ENCODE measurements around the gene RIT1.

RIT1 gene

DNA sequence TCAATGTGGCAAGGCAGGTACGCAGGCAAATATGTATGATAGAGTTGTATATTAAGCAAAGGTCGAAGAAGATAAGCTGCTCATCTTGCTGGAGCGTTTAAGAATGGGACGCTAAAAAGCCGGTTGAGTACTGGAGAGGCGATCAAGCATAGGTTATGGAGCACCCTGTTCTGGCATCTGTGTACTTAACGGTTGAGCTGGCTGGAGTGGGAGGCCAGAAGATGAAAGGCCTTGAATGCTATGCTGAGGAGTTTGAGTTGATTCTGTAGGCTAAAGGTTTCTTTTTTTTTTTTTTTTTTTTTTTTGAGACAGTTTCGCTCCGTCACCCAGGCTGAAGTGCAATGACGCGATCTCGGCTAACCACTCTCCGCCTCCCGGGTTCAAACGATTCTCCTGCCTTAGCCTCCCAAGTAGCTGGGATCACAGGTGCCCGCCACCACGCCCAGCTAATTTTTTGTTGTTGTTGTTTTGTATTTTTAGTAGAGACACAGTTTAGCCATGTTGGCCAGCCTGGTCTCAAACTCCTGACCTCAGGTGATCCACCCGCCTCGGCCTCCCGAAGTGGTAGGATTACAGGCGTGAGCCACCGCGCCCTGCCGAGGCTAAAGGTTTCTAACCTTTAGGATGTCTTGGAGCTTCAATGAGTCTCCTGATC lies 23.9 kb upstream of the RIT1 start:
- TF ChIP-seq, protein P1, sequence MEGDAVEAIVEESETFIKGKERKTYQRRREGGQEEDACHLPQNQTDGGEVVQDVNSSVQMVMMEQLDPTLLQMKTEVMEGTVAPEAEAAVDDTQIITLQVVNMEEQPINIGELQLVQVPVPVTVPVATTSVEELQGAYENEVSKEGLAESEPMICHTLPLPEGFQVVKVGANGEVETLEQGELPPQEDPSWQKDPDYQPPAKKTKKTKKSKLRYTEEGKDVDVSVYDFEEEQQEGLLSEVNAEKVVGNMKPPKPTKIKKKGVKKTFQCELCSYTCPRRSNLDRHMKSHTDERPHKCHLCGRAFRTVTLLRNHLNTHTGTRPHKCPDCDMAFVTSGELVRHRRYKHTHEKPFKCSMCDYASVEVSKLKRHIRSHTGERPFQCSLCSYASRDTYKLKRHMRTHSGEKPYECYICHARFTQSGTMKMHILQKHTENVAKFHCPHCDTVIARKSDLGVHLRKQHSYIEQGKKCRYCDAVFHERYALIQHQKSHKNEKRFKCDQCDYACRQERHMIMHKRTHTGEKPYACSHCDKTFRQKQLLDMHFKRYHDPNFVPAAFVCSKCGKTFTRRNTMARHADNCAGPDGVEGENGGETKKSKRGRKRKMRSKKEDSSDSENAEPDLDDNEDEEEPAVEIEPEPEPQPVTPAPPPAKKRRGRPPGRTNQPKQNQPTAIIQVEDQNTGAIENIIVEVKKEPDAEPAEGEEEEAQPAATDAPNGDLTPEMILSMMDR (IDR thresholded peaks at IDR 0.05; ENCODE audit: low read depth, low read length), result no peak
- H3K9me3 ChIP-seq (ENCODE audit: severe bottlenecking), result no peaks in the 10 kb centered on the region
- no peaks in the 10 kb centered on the region for H3K27me3 ChIP-seq (ENCODE audit: insufficient read depth, low read depth, severe bottlenecking)
- peak; percentile 61 for DNase-seq
- peak overlapping the region; percentile 89 for H3K27ac ChIP-seq
- H3K4me3 ChIP-seq (ENCODE audit: low read depth, low read length), result peak overlapping the region; percentile 72
- peaks cover 41% of the 10 kb centered on the region for H3K36me3 ChIP-seq

GRCh38 chr1:155934097-155934935 lies 23.2 kb upstream of the RIT1 start, which contains the start of gene KHDC4:
KHDC4 (minus strand) TSS chr1:155934413; CDS start chr1:155934373, 40 bp downstream.
- no peaks in the 10 kb centered on the region for H3K9me3 ChIP-seq (ENCODE audit: severe bottlenecking)
- peak within 1 kb of the TSS; percentile 72 for H3K4me3 ChIP-seq (ENCODE audit: low read depth, low read length)
- TF ChIP-seq, protein P1 (IDR thresholded peaks at IDR 0.05; ENCODE audit: low read depth, low read length), result peak; percentile 24; the same call in 1 of the 2 replicates
- peak; percentile 99 for DNase-seq
- H3K27ac ChIP-seq, result peak within 1 kb of the TSS; percentile 89
- peaks cover 49% of the 10 kb centered on the region for H3K36me3 ChIP-seq
- no peaks in the 10 kb centered on the region for H3K27me3 ChIP-seq (ENCODE audit: insufficient read depth, low read depth, severe bottlenecking)

DNA sequence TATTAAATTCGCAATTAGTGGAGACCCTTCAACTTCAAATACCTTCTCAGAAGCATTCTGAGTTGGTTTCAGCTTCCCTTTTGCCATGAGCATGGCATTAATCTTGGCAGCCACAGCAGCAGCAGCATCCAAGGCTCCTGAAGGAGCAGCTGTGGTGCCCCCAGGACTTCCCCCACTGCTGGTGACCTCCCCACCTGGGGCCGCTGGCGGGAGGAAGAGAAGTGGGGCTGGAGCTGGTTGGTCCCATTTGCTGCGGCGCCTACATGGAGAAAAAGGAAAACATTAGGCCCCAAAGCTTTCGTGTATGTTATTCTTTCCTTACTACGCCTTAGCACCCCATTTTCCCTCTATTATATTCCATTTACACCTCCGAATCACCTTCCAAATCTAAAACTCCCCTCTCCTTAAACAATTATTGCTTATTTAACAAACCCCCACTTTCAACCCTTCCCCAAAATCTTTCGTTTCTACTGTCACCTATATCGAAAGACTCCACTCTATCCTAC lies 22.5 kb upstream of the RIT1 start:
- H3K9me3 ChIP-seq (ENCODE audit: severe bottlenecking), result no peaks in the 10 kb centered on the region
- DNase-seq, result no peak
- H3K36me3 ChIP-seq, result peaks cover 55% of the 10 kb centered on the region

DNA sequence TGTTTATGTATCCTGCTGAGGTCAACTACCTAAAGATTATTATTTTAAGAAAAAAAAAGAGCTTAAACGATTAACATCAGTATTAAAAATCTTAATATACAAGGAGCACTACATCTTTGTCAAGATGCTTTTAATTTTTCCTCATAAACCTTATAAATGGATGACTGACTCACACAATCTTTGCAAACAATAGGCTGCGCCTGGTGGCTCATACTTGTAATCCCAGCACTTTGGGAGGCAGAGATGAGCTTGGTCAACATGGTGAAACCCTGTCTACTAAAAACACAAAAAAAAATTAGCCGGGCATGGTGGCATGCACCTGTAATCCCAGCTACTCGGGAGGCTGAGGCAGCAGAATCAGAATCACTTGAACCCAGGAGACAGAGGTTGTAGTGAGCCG lies 21.3 kb upstream of the RIT1 start:
- Histone ChIP-seq H3K9me3 (ENCODE audit: severe bottlenecking) (no peaks in the 10 kb centered on the region), H3K4me3 (ENCODE audit: low read depth, low read length) (no peak overlapping the region), H3K27me3 (ENCODE audit: insufficient read depth, low read depth, severe bottlenecking) (no peaks in the 10 kb centered on the region), H3K27ac (no peak overlapping the region), H3K36me3 (peaks cover 67% of the 10 kb centered on the region)
- no peak for DNase-seq
- TF ChIP-seq, protein P1 (IDR thresholded peaks at IDR 0.05; ENCODE audit: low read depth, low read length), result no peak

More for the DNA sequence above, 22.5 kb upstream of the RIT1 start:
- Histone ChIP-seq H3K27me3 (ENCODE audit: insufficient read depth, low read depth, severe bottlenecking) (no peaks in the 10 kb centered on the region), H3K4me3 (ENCODE audit: low read depth, low read length) (peak overlapping the region; percentile 72), H3K27ac (peak overlapping the region; percentile 89)
- TF ChIP-seq, protein P1 (IDR thresholded peaks at IDR 0.05; ENCODE audit: low read depth, low read length), result no peak

DNA sequence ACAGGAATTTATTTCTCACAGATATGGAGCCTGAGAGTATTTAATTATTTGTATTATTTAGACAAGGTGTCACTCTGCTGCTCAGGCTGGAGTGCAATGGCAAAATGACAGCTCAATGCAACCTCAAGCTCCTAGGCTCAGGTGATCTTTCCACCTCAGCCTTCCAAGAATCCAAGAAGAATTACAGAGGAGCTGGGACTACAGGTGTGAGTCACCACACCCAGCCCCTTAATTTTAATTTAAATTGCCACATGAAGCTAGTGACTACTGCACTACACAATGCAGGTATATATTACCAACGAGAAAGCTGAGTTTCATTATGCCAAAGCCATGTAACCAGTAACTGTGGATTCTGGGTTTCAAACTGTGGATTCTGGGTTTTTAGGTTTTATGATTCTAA lies 20.9 kb upstream of the RIT1 start:
- DNase-seq, result no peak
- TF ChIP-seq, protein P1 (IDR thresholded peaks at IDR 0.05; ENCODE audit: low read depth, low read length), result no peak
- H3K9me3 ChIP-seq (ENCODE audit: severe bottlenecking), result no peaks in the 10 kb centered on the region
- no peak overlapping the region for H3K4me3 ChIP-seq (ENCODE audit: low read depth, low read length)
- H3K36me3 ChIP-seq, result peaks cover 71% of the 10 kb centered on the region
- H3K27ac ChIP-seq, result no peak overlapping the region
- H3K27me3 ChIP-seq (ENCODE audit: insufficient read depth, low read depth, severe bottlenecking), result no peaks in the 10 kb centered on the region
